Dendritic cell treated with granulocyte-macrophage colony-stimulating factor and Interleukin-4, amounts not matched to agents 40 ng/mL and 50 ng/mL, for 4 days (primary cell): ENCODE data around the gene USP27X.

Source experiments
- H3K27ac Mint-ChIP-seq: one replicate; pipeline ENCODE4 v1.8.0; 2022; ENCODE audit warnings: mild to moderate bottlenecking, mixed read lengths
- H3K27me3 Mint-ChIP-seq: one replicate; pipeline ENCODE4 v1.8.0; 2022; ENCODE audit warnings: mild to moderate bottlenecking, mixed read lengths
- H3K36me3 Mint-ChIP-seq: one replicate; pipeline ENCODE4 v1.8.0; 2022; ENCODE audit warnings: low read depth, mixed read lengths
- H3K4me1 Mint-ChIP-seq: one replicate; pipeline ENCODE4 v1.8.0; 2022; ENCODE audit warnings: low read depth, mixed read lengths
- H3K4me3 Mint-ChIP-seq: one replicate; pipeline ENCODE4 v1.8.0; 2022; ENCODE audit warnings: mild to moderate bottlenecking, moderate library complexity, mixed read lengths
- H3K9me3 Mint-ChIP-seq: one replicate; pipeline ENCODE4 v1.8.0; 2022; ENCODE audit warnings: mixed read lengths
- intact Hi-C: fragments of 100-400 bp; cut with micrococcal nuclease; formaldehyde crosslinking; loops from one replicate; pipeline ENCODE4 v1.15.0; 2022

USP27X gene

DNA sequence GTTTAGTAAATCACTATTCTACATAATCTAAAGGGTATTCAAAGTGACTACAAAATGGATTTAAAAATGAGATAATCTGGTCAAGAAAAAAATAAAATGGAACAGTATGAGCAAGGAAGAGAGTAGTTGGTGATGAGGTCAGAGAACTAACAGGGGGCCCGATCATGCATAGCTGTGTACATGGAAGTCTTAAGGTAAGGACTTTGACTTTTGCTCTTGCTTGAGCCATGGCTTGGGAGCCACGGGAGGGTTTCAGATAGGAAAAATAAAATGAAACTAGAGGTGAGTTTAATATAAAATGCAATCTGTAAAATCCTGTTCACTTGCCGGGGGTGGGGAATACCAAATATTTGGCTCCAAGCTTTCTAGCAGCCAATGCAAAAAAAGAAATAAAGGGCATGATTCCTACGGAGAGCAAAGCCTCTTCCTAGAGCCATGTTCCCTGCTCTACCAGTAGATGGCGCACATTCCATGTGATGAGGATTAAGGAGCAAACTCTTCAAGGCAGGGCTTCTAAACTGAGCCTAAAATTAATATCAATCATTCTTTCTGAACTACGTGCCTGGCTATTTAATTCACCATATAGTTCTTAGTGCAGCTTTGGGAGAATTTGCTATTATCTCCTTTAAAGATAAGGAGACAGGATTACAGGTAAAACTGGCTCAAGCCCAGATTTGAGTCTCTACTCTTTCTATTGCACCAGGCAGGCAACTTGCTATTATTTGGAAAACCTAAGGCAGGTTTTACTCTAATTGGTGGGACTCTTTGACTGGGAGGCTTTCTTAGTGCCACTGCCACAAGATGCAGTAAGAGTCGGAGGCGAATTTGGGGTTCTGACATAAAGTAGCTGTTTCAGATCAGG, 36.3 kb downstream of the USP27X start:
- no peak overlapping the region for H3K27ac Mint-ChIP-seq
- H3K27me3 Mint-ChIP-seq: no peaks in the 10 kb centered on the region
- H3K4me3 Mint-ChIP-seq: no peak overlapping the region
- H3K4me1 Mint-ChIP-seq: peaks cover 2% of the 10 kb centered on the region
- H3K9me3 Mint-ChIP-seq: no peaks in the 10 kb centered on the region
- intact Hi-C loops: loop anchor here (2.0 to 5.0 kb wide), 2 partner anchors 287 to 665 kb away; partner anchors contain the start of genes AKAP4 and CCNB3
- H3K36me3 Mint-ChIP-seq: no peaks in the 10 kb centered on the region

DNA sequence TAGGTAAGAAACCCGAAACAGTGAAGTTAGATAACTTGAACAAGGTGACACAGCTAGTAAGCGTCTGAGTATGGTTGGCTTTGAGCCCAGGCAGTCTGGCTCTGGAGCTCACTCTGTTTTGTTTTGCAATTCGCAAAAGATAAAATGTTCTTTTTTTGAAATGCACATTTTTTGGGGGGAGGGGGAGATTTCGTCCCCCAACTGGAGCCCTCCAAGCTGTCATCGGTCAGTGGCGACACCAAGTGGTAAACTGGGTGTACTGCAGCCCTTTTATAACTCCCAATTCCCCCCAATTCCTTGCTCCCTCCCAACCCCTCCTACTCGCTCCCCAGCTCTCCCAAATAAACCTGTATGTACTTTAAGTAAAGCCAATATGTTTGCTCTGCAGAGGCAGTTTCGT, 40.3 kb downstream of the USP27X start:
- Mint-ChIP-seq H3K9me3 (no peaks in the 10 kb centered on the region), H3K4me1 (peaks cover 3% of the 10 kb centered on the region), H3K27ac (no peak overlapping the region), H3K36me3 (peaks cover 11% of the 10 kb centered on the region), H3K27me3 (no peaks in the 10 kb centered on the region), H3K4me3 (no peak overlapping the region)
- intact Hi-C loops: loop anchor here (5.0 kb wide), 1 partner anchor 283 kb away; the partner anchor contains the start of genes AKAP4 and CCNB3

DNA sequence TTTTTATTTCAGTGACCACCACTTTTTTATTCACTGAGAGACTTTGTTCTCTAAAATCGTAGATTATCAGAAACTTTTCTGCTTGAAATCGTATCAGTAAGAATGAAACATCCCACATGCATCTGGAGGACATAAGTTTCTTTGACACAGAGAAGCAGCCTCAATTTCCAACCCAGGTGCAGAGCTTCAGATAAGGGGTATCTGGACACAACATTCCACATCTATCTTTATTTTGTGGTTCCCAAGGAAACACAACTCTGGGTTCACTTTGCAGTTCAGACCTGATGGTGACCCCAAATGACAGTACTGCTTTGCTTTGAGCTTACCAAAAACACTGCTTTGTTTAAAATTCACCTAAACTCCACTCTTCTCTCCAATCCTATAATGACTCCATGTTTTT, 41.8 kb downstream of the USP27X start:
- Mint-ChIP-seq H3K4me1 (peaks cover 13% of the 10 kb centered on the region), H3K4me3 (no peak overlapping the region), H3K27ac (no peak overlapping the region), H3K27me3 (no peaks in the 10 kb centered on the region), H3K36me3 (peaks cover 26% of the 10 kb centered on the region), H3K9me3 (no peaks in the 10 kb centered on the region)
- intact Hi-C loops: no loop called here

DNA sequence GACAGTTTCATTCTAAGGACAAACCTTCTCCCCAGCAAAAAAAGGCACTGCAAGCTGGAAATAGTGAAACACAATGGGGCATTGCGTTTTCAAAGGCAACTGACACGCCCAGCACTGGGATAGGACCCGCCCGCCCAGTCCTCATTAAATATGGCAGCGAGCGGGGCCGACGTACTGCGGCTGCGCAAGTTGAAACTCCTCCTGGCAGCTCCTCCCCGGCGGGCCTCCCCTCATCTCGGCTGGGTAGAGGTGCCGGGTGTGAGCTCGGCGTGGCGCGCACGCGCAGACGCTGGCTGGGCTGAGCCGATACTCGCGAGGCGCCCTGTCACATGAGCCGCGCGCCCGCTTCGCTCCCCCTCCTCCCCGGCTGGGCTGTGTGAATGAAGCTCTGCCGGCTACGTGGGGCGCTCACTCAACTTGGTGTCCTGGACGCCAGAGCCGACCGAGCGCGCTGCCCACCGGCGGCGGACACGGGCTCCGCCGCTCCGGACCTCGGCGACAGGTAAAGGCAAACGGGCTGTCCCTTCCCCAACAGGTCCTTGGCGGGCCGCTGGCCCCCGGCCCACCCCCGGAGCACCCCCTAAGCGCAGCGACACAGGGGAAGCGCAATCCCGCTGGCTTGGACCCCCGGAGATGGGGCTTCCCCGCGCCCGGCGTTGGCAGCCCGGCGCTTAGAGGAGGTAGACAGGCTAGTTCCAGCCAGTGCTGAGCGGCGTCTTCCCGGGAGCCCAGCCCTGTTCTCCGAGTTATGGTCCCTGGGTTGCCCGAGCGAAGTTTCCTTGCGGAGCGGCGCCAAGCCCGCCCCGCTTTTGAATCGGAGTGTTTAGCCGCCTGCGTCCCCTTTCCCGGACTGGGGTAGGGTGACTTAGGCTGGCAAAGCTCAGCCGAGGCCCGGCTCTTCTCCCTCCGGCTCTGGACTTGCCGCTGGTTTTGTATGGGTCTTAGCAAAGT, 43.3 kb downstream of the USP27X start, which contains the start of gene CLCN5:
Gene CLCN5, plus strand, starts transcription at position 306 of the 951 bp plus-strand sequence. CDS start 2,703 bp downstream, outside the sequence.
- peak within 1 kb of the TSS; percentile 85 for H3K27ac Mint-ChIP-seq
- peak within 1 kb of the TSS; percentile 77 for H3K4me3 Mint-ChIP-seq
- no peaks in the 10 kb centered on the region for H3K27me3 Mint-ChIP-seq
- H3K4me1 Mint-ChIP-seq: peaks cover 26% of the 10 kb centered on the region
- no peaks in the 10 kb centered on the region for H3K9me3 Mint-ChIP-seq
- H3K36me3 Mint-ChIP-seq: peaks cover 41% of the 10 kb centered on the region
- intact Hi-C loops: loop anchor here (2.0 kb wide), 2 partner anchors 36 to 154 kb away; no protein-coding TSS in a partner anchor

GRCh38 chrX:49925176-49925575, 45.9 kb downstream of the USP27X start:
- intact Hi-C loops: loop anchor here (5.0 kb wide), 1 partner anchor 72 kb away; no protein-coding TSS in a partner anchor
- H3K4me3 Mint-ChIP-seq: peak overlapping the region; percentile 67

GRCh38 chrX:49930039-49930438, 50.8 kb downstream of the USP27X start:
- Mint-ChIP-seq H3K36me3 (peaks cover 41% of the 10 kb centered on the region), H3K27me3 (no peaks in the 10 kb centered on the region), H3K9me3 (no peaks in the 10 kb centered on the region), H3K4me3 (no peak overlapping the region), H3K4me1 (peaks cover 46% of the 10 kb centered on the region), H3K27ac (no peak overlapping the region)
- intact Hi-C loops: no loop called here

More at GRCh38 chrX:49925176-49925575, 45.9 kb downstream of the USP27X start:
- Mint-ChIP-seq H3K27ac (no peak overlapping the region), H3K27me3 (no peaks in the 10 kb centered on the region), H3K36me3 (peaks cover 53% of the 10 kb centered on the region), H3K9me3 (no peaks in the 10 kb centered on the region), H3K4me1 (peaks cover 30% of the 10 kb centered on the region)
